Measurements from ENCODE around the gene PRR15. TPM values are rescaled to one million over a fixed set of nuclear protein-coding genes. Genes with fewer than 3 reads are reported as not detected.

The PRR15 gene
- total and polyA plus RNA-seq, 2 experiments from 2014 or later: 9.6 to 17.4 TPM

- Histone ChIP-seq H3K79me2 (replicated peaks; ENCODE audit: insufficient read depth) (no peaks in the 10 kb centered on the region), H3F3A (replicated peaks; ENCODE audit: low read depth) (no peaks in the 10 kb centered on the region), H3K4me3 (no peak overlapping the region), H3K4me2 (no peak overlapping the region), H2AFZ (no peak overlapping the region), H3K27me3 (ENCODE audit: insufficient read depth) (no peaks in the 10 kb centered on the region), H3K4me1 (ENCODE audit: insufficient read depth) (peaks cover 21% of the 10 kb centered on the region), H3K9me2 (ENCODE audit: insufficient read depth) (0 out of 2 replicates have a peak, but pooled peaks cover 7% of the 10 kb centered on the region), H3K27ac (ENCODE audit: low read depth) (no peak overlapping the region), H4K20me1 (replicated peaks; ENCODE audit: insufficient read depth) (no peaks in the 10 kb centered on the region), H3K36me3 (ENCODE audit: insufficient read depth) (no peaks in the 10 kb centered on the region)
- peaks cover 8% of the 10 kb centered on the region for H3K27me3 Mint-ChIP-seq (ENCODE audit: insufficient read depth, low read depth, poor library complexity)
- ATAC-seq (no peak), DNase-seq (ENCODE audit: low spot score) (no peak)
- H3K9me3 Mint-ChIP-seq: no peaks in the 10 kb centered on the region; the same call in 2 of the 3 replicates
- no peak overlapping the region for H3K27ac Mint-ChIP-seq
- peaks cover 31% of the 10 kb centered on the region for H3K4me1 Mint-ChIP-seq
- H3K36me3 Mint-ChIP-seq (ENCODE audit: low read depth): no peaks in the 10 kb centered on the region; the same call in 2 of the 3 replicates
- H3K4me3 Mint-ChIP-seq: no peak overlapping the region
- TF ChIP-seq ZNF331 (CRISPR knock-in tag; IDR thresholded peaks at IDR 0.05; ENCODE audit: low read depth): no peak
- TF ChIP-seq ZNF114 (CRISPR knock-in tag; IDR thresholded peaks at IDR 0.05): no peak
- no peak for TF ChIP-seq NANOG (IDR thresholded peaks at IDR 0.05; ENCODE audit: borderline replicate concordance)
- TF ChIP-seq CREB1 (CRISPR knock-in tag; IDR thresholded peaks at IDR 0.05; ENCODE audit: low read depth): no peak
- no peak for TF ChIP-seq CTCF (conservative IDR thresholded peaks at IDR 0.05; ENCODE audit: low read depth in 2 of 2)
- no peak for TF ChIP-seq ZNF462 (CRISPR knock-in tag; IDR thresholded peaks at IDR 0.05)
- TF ChIP-seq REST (IDR thresholded peaks at IDR 0.05; ENCODE audit: unreplicated experiment): no peak
- TF ChIP-seq POLR2AphosphoS5 (IDR thresholded peaks at IDR 0.05; ENCODE audit: low read depth): no peak
Observed at GRCh38 chr7:29607259-29607658, 43.6 kb downstream of the PRR15 start.

All from GM23338 (cell line).